GM18870 (cell line): Measurements from ENCODE around the gene GPR55.

Source experiments
- ATAC-seq: cut with Tn5 transposase; IDR thresholded peaks from one replicate; pipeline ENCODE4 v1.9.1; 2021; ENCODE audit warnings: moderate library complexity; ENCODE audit not compliant: unreplicated experiment

GPR55 gene

DNA sequence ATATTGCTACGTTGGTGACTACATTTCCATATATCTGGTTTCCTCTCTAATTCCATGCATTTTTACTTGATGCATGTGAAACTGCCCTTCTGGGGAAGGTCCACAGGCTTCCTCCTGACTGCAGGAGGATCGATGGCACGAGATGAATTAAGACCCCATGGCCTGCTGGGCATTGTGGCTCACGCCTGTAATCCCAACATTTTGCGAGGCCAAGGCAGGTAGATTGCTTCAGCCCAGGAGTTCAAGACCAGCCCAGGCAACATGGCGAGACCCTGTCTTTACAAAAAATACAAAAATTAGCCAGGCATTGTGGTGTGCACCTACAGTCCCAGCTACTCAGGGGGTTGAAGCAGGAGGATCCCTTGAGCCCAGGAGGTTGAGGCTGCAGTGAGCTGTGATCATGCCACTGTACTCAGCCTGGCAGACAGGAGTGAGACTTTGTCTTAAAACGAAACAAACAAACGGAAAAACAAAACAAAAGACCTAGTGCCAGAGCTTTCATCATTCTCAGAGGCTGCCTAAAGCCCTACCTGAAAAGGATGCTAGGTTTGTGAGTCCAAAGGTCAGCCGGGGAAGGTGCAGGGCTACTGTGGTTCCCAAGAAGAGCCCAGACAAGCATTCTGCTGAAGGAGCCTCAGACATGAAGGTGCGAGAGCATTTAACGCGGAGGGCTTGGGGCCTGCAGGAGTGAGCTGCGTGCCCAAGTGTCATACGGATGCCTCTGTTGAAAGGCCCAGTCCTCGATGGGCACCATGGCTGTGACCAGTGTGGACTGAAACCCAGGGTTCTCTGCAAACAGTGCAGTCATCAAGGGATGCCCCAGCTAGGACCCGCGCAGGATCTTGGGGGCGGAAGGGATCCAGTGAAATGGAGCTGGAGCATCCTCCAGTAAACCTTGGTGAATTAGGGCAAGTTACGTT is 21.6 kb downstream of the GPR55 start:
- ATAC-seq = no peak

DNA sequence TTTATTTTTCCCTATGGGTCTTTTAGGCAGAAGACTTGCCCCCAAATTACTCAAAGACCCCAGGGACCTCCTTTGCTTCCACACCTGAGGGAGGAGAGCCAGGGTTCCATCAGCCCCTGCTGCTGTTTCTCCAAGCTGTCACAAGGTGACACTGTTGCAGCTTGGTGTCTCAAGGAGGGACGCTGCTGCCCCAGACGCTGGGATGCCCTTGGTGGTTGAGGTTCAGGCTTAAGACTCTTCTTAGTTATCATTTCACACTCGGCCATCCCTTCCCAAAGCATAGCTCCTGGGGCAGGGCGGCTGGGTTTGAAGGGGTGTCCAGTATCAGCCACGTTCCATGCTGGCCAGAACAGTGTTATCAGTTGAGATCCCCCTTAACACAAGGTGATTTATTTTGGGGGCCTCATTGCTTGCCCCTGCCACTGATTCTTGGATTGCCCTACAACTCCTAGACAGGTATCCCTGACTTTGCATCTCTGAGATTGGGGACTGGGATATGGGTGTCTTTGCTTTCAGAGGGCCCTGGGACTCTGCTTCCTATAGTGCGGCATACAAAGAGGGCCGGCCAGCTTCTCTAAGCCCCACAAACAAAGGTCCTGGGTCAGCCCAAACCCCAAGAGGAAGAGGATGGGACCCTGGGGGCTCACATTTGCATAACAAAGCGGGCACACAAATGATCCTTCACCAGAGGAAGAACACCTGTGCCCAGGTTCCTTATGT is 22.7 kb downstream of the GPR55 start:
- no peak for ATAC-seq

DNA sequence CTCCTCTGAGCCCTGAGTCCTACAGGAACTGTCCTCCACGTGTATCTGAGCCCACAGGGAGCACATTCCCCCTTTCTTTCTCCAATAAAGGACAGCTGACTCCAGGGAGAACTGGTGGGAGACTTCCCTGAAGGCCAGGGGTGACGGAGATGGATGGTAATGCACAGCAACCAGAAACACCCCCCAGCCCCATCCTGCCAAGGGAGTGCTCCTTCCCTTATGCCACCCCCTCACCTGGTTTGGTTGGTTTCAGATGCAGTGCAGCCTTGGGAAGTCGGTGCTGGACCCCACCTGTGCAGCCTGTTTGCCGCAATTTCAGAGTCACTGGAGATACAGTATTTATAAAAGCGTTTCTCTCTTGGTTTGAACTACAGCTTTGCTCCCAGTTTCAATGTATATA is 24.0 kb downstream of the GPR55 start:
- ATAC-seq = no peak

DNA sequence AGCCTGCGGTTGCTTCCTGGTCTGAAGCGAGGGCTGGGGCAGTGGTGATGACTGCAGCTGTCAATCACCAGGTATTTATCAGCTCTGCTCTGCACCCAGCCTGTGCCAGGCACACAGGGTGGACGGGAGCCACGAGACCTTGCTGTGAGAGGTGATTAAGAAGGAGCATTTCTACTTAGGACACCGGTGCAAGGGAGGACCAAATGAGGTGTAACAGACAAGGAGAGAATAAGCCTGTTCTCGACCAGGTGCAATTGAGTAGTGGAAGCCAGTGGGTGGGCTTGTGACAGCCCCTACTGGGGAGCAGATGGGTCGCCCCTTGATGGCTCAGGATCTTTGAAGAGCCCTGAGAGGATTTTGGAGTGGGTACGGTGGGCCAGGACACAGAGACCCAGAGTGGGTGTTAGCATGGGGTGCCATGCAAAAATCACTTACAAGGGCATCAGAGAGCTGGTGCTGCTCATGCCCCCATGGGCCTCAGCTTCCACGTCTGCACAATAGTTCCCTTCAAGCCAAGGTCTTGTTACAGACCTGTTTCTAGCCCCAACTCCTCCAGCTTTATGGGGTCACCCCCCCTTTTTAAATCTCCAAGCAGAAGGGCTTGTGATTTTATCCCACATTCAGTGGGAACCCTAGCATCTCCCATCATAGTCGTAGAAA is 24.6 kb downstream of the GPR55 start:
- ATAC-seq = no peak

DNA sequence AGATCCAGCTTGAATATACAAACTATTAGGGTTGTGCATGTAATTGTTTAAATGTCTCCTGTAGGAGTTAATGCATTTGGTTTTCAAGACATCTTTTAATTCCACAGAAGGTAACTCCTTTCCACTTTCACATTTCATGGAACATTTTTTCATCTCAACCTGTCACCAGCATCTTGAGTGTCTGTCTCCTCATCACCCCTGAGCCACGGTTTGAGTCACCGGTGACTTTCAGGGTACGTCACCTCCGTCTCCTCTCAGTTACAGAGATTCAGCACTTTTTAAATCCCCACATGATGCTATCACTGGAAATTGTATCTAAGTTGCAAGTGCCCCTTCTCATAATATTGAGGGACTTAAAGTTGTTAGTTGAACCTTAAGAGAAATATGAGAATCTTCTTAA is 25.3 kb downstream of the GPR55 start:
- ATAC-seq = no peak

DNA sequence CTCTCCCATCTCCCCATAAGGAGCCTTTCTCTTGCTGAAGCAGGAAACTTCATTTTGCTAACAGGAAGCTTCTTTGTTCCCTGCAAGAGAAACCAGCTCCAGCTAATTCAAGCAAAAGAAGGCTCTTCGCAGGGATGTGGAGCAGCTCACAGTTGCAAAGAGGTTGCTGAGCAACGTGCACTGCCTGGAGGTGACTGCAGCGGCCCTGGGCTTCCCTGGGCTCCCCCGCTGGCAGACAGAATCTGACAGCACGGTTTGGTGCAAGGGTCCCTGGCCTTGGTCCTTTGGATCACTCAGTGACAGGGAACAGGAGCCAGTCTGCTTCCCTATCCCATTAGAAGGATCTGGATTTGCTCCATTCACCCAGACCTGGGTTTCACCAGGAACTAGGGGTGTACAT is 25.8 kb downstream of the GPR55 start:
- no peak for ATAC-seq

DNA sequence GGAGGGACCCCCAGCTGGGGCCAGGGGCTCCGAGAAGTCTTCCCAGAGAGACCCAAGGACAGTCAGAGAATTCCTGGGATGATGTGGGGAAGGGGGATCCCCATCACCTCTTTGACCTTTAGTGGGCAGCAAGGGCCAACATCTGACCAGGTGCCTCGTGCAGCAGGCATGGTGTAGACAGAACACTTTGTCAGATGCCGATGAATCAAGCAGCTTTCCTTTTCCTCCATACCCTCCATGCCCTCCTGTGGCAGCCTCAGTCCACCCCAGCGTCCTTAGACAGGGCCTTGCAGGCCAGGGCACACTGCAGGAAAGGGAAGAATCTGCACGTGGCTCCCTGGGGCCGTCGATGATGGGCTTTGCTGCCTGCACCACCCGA is 26.3 kb downstream of the GPR55 start:
- ATAC-seq = no peak

DNA sequence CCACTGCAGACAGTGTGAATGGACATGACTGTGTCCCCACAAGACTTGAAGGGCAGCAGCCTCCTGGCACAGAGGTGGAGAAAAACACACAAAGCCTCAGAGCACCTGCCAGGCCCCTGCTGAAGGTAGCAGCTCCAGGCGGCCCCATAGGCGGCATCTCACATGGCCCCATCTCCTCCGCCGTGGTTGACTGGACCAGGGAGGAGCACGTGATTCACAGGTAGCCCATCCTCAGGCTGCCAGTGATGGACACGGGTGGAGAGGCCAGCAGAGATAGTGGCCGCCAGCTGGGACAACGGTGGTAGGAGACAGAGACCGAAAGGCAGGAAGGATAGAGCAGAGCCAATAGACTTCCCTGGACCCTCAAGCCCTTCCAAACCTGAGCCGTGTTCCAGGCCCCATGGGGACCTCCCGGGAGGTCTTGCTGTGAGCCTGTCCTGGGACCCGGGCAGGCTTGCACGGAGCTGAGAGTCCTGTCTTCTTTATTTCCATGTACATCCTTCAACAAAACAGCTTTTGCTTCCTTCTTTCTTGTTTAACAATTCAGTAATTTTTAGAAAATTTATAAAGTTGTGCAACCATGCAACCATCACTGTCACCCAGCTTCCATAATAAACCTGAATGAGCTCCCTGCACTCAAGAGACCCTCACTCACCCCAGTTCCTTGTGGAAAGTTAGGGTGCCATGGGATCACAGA is 26.9 kb downstream of the GPR55 start:
- no peak for ATAC-seq

DNA sequence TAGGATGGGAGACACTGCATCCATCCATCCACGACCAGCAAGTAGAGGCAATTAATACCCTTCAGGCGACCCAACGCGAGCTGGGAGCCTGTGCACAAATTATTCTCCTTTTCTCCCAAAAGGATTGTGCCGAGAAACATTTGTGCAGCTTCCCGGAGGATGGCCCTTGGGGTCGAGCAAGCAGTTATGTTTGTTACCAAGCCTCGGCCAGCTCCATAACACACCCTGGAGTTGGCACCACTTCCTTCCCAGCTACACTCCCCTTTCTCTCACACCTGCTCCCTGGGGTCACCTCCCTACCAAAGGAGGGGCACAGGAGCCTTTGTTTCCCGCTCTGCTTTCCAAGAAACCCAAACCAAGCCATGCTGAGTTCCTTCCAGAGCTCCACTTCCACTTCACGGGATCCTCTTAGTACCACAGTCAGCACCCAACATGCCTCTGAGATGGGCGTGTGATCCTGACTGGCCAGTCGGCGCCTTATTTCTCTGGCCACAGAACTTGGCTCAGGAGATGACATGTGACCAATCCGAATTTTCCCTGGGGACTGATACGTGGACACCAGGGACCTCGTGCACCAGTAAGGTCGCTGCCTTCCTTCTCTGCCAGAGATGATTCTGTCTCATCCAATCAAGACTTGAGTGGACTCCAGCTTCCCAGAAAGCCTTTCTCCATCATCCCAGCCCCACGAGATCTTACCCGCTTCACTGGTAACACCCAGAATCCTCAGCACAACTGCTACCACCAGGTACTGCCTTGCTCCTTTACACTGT is 28.5 kb downstream of the GPR55 start:
- no peak for ATAC-seq

DNA sequence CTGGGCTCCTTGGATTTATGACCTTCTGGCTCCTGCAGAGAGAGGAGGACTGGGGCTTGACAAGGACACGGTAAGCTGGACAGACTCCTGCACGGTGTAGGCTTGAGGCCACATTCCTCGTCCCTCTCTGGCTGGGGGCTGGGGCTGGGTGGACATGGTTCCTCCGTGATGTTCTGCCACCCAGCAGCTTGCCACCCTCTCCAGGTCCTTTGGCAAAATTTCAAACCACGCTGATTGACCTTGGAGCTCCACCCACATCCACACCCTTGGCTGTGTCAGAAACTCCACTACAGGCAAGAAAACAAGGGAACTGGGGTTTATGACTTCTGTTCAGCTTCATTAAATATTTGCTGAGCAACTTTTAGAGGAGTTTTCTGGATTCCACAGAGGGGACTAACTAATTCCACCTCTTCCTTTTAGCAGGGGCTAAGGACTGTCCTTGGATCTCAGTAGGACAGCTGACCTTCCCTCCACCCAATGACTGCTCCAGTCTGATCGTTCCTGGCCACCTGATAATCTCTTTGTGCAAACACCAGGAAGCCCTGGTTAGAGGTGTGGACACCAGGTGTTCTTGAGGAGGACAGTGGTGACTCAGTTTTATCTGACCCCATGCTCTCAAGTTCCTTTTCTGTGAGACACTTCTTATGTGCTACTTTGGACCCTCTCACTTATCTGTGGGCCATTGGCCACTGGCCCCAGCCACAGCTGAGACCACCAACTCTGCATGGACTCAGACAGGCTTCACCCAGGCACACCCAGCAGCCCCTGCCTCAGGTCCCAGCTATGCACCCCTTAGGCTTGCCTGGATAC is 29.3 kb downstream of the GPR55 start:
- no peak for ATAC-seq

DNA sequence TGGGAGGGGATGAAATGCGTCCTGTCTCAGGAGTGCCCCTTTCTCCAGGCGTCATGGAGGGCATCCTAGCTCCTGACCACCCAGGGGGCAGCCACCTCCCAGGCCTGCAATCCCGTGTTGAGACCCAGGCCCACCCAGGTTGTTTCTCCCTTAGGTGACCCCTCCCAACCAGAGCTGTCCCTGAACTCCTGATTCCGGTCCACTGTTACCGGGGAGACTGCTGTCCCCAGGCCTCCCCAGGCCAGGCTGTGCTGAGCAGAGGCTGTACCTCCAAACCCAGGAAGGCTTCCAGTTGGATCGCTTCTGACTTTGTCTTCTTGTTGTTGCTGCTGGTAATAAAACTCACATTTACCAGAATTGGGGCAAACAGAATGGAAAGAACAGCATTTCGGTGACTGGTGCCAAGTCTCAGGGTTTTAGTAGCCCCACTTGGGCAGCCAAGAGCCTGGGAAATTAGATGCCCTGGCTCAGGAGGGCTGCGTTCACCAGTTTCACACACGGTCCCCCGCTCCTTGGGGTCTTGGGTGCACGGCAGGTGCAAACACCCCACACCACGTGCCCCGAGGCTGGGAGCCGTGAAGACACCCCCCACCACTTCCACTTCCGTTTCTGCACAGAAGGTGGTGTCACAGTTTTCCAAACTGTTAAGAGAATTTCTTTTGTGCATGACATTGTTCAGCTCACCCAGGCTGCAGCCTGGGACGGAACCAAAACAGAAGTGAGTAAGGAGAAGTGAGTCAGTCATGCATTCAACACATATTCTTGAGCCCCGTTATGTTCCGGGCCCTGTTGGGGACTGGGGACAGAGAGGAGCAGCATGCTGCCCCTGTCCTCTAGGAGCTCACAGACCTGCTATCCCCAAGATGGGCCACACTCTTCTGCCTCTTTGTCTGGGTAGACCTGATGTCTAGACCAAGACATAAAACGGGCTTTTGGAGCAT is 30.9 kb downstream of the GPR55 start:
- no peak for ATAC-seq

DNA sequence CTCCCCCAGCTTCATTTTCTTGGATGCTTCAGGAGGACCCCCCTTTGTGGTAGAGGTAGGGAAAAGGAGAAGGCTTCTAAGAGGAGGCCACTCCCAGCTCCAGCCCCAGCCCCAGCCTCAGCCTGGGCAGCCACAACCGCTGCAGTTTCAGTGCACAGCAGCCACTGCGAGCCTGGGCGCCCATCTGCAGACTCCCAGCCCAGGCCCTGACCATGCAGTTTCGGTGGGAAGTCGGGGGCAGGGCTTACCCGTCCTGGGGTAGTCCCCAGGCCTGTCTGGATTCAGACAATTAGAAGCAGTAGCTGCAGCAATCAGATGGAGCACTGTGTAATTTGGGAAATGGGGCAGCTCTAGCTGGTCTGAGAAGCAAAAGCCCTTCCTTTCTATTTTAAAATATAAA is 31.7 kb downstream of the GPR55 start:
- ATAC-seq = peak; percentile 48

DNA sequence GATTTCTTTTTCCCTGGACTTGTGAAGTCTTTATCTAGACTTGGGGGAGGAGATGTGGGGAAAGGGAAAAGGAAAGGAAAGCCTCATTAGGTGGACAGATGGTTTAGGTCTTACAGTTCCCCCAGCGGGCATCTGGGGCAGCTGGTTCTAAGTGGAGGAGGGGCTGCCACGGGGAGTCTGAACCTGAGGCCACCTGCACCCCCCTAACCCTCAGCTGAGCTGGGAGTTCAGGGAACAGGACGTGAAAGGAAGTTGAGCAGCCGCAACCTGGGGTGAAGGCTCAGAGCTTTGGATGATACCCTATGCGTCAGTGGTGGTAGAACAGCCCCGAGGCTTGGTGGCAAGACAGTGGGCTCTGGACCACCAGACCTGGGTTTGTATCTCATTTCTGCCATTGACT is 33.5 kb downstream of the GPR55 start:
- ATAC-seq = no peak

DNA sequence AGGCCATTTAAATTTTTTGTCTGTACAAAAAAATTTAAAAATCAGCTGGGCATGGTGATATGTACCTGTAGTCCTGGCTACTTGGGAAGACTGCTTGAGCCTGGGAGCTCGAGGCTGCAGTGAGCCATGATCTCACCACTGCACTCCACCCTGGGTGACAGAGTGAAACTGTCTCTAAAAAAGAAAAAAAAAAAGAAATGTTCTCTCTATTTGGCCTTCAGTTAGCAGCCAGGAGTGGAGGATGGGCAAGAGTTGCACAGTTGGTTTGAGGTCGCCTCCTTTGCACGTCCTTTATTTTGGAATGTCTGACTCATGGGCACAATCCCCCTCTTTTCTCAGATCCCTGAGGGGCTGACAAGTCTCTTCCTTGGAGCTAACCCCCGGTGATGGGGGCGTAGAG is 34.0 kb downstream of the GPR55 start:
- no peak for ATAC-seq

DNA sequence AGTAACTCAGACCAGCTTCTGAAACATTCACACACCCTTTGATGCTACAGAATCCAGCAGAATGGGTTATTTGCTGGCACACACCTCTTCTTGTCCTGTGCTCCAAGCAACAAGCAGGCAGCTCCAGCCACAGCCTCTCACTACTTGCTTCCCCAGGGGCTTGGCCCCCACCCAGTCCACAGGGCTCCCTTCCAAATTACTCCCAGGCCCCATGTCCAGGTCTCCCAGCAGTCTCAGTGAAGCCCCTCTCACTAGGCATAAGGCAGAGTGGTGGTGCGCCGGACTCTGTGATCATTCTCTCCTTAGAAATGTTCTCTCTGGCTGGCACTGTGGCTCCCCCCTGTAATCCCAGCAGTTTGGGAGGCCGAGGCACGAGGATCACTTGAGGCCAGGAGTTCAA is 34.4 kb downstream of the GPR55 start:
- ATAC-seq = no peak

DNA sequence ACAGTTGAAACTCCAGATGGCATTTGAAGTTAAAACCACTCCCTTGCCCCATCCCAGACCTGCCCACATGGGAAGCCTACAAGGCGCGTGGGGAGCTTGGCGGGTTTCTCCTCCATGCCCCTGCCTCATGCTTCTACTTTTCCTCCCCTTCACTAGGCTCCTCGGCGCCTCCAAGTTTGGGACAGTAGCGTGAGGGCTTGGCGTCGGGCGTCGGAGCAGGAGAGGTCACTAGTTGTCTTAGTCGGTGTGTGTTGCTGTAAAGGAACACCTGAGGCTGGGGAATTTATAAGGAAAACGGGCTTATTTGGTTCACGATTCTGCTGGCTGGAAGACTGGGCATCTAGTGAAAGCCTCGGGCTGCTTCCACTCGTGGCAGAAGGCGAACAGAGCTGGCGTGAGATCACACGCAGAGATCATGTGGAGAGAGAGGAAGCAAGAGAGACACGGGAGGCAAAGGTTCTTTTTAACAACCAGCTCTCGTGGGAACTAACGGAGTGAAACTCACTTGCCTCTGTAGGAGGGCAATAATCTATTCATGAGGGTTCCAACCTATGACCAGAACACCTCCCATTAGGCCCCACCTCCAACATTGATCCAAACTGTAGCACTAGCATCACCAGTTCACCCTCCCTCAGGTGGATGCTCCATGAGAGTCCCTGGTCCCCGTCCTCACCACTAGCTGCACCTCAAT is 35.0 kb downstream of the GPR55 start:
- no peak for ATAC-seq

DNA sequence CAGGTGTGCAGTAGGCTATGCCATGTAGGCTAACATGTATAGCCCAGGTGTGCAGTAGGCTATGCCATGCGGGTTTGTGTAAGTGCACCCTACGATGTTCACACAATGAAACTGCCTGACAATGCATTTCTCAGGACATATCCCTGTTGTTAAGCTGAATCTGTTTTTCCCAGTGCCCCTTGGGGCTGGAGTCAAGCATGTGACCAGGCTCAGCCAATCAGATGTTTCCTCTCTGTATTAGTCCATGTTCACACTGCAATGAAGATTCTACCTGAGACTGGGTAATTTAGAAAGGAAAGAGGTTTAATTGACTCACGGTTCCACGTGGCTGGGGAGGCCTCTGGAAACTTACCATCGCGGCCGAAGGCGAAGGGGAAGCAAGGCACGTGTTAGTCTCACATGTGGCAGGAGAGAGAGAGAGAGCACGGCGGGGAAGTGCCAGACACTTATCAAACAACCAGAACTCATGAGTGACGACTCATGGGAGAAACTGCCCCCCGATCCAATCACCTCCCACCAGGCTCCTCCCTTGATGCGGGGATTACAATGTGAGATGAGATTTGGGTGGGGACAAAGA is 36.1 kb downstream of the GPR55 start:
- no peak for ATAC-seq

DNA sequence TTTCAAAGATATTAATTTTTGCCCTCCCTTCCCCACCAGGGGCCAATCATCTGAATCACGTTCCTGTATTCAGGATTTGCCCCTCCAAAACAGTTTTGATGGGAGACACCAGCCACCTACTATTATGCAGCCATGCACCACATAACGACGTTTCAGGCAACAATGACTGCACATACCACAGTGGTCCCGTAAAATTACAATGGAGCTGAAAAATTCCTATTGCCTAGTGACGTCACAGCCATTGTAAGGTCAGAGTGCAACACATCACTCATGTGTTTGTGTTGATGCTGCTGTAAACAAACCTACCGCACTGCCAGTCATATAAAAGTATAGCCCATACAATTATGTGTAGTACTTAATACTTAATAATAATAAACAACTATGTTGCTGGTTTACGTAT is 37.7 kb downstream of the GPR55 start:
- ATAC-seq = no peak
